ENCODE measurements around the gene GZF1.

DNA sequence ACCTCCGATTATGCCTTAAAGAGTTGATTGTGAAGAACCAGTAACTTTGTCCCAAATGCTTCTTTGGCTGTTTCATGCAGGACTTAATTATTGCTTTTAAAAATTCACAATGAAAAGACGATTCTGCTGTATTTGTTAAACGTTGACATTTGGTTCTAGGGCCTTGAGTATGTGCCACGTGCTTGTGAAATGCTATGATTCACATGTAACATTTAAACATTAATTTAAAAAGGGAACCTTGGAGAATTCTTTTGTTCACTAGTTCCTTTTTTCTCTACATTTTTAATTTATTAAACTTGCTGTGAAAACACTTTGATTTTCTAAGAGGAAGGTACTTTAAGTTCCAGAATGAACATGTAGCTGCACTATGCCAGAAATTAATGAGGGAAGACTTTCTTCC is 9.5 kb downstream of the GZF1 start:
- TF ChIP-seq, protein P1, sequence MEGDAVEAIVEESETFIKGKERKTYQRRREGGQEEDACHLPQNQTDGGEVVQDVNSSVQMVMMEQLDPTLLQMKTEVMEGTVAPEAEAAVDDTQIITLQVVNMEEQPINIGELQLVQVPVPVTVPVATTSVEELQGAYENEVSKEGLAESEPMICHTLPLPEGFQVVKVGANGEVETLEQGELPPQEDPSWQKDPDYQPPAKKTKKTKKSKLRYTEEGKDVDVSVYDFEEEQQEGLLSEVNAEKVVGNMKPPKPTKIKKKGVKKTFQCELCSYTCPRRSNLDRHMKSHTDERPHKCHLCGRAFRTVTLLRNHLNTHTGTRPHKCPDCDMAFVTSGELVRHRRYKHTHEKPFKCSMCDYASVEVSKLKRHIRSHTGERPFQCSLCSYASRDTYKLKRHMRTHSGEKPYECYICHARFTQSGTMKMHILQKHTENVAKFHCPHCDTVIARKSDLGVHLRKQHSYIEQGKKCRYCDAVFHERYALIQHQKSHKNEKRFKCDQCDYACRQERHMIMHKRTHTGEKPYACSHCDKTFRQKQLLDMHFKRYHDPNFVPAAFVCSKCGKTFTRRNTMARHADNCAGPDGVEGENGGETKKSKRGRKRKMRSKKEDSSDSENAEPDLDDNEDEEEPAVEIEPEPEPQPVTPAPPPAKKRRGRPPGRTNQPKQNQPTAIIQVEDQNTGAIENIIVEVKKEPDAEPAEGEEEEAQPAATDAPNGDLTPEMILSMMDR (IDR thresholded peaks at IDR 0.05; ENCODE audit: insufficient read depth, low read length, poor library complexity, severe bottlenecking): no peak
- no peak for TF ChIP-seq EZH2phosphoT487 (conservative IDR thresholded peaks at IDR 0.05; ENCODE audit: low read length)
